HepG2 (cell line): ENCODE measurements around the gene THRA. TPM values are rescaled to one million over a fixed set of nuclear protein-coding genes. Genes with fewer than 3 reads are reported as not detected.

Experiments
- ARID2 ChIP-seq: sonication (generic); formaldehyde crosslinking; IDR thresholded peaks from 2 replicates; pipeline ENCODE4 v1.8.1; 2022; ENCODE audit warnings: mild to moderate bottlenecking, missing genetic modification reagents, borderline replicate concordance
- ATM ChIP-seq: fragments of 450-650 bp; IDR thresholded peaks from 2 replicates; pipeline ENCODE4 v1.7.1; 2017; ENCODE audit warnings: mild to moderate bottlenecking, borderline replicate concordance
- CBX1 ChIP-seq: IDR thresholded peaks from one replicate; pipeline ENCODE4 v1.6.1; 2016; ENCODE audit warnings: antibody characterized with exemption, low read depth
- FOXO1 ChIP-seq: sonication (generic); formaldehyde crosslinking; IDR thresholded peaks from 2 replicates; pipeline ENCODE4 v1.4.0; 2020; ENCODE audit warnings: missing genetic modification reagents
- HOXA5 ChIP-seq: sonication (generic); formaldehyde crosslinking; IDR thresholded peaks from 2 replicates; pipeline ENCODE4 v1.4.0; 2020; ENCODE audit warnings: missing genetic modification reagents
- IKZF5 ChIP-seq: IDR thresholded peaks from 2 replicates; pipeline ENCODE4 v1.6.1; 2018; ENCODE audit warnings: missing genetic modification reagents, mild to moderate bottlenecking, missing compliant biosample characterization
- JUNB ChIP-seq: sonication (generic); formaldehyde crosslinking; IDR thresholded peaks from 2 replicates; pipeline ENCODE4 v1.8.0; 2022; ENCODE audit warnings: missing genetic modification reagents, mild to moderate bottlenecking, borderline replicate concordance
- MED13 ChIP-seq: sonication (generic); formaldehyde crosslinking; IDR thresholded peaks from 2 replicates; pipeline ENCODE4 v1.5.0; 2020; ENCODE audit warnings: missing genetic modification reagents
- MIXL1 ChIP-seq: IDR thresholded peaks from 2 replicates; pipeline ENCODE4 v1.6.1; 2016
- MYNN ChIP-seq: sonication (generic); formaldehyde crosslinking; IDR thresholded peaks from 2 replicates; pipeline ENCODE4 v1.4.0; 2020; ENCODE audit warnings: mild to moderate bottlenecking, low read depth, missing genetic modification reagents
- PPARG ChIP-seq: conservative IDR thresholded peaks from 2 replicates; pipeline ENCODE4 v1.6.1; 2016; ENCODE audit warnings: missing biosample characterization, missing genetic modification reagents
- SKI ChIP-seq: fragments of 450-650 bp; IDR thresholded peaks from one replicate; pipeline ENCODE4 v1.6.1; 2018; ENCODE audit warnings: mild to moderate bottlenecking; ENCODE audit not compliant: partially characterized antibody
- TBX2 ChIP-seq: sonication (generic); formaldehyde crosslinking; IDR thresholded peaks from 2 replicates; pipeline ENCODE4 v1.5.0; 2020; ENCODE audit warnings: missing genetic modification reagents, mild to moderate bottlenecking, borderline replicate concordance
- TEAD3 ChIP-seq: optimal IDR thresholded peaks from 2 replicates; pipeline ENCODE3; 2016; ENCODE audit warnings: borderline replicate concordance
- TOPORS ChIP-seq: sonication (generic); formaldehyde crosslinking; IDR thresholded peaks from 2 replicates; pipeline ENCODE4 v1.8.0; 2023; ENCODE audit warnings: mild to moderate bottlenecking, missing genetic modification reagents
- ZFP36L1 ChIP-seq: sonication (generic); formaldehyde crosslinking; IDR thresholded peaks from 2 replicates; pipeline ENCODE4 v1.8.0; 2022; ENCODE audit warnings: mild to moderate bottlenecking, missing genetic modification reagents, moderate library complexity
- ZNF296 ChIP-seq: sonication (generic); formaldehyde crosslinking; conservative IDR thresholded peaks from 2 replicates; pipeline ENCODE4 v1.5.0; 2020; ENCODE audit warnings: mild to moderate bottlenecking, missing genetic modification reagents
- ZNF460 ChIP-seq: sonication (generic); formaldehyde crosslinking; IDR thresholded peaks from 2 replicates; pipeline ENCODE4 v1.5.1; 2020; ENCODE audit warnings: missing genetic modification reagents, mild to moderate bottlenecking, borderline replicate concordance
- ZNF646 ChIP-seq: sonication (generic); formaldehyde crosslinking; IDR thresholded peaks from 2 replicates; pipeline ENCODE4 v1.9.0; 2021; ENCODE audit warnings: mild to moderate bottlenecking, missing genetic modification reagents
- ZNF672 ChIP-seq: sonication (generic); formaldehyde crosslinking; IDR thresholded peaks from 2 replicates; pipeline ENCODE4 v1.8.1; 2022; ENCODE audit warnings: missing genetic modification reagents
- polyA plus RNA-seq, 8 experiments: library from polyadenylated mRNA; depleted of rRNA in 3 of 8; stranded (reverse) in 7 of 8; unstranded in 1 of 8; fragments of >200 nt; fragmentation: Illumina TruSeq in 4 of 8; extraction: Trizol in 4 of 8; gene quantifications; 2 replicates each; pipeline versions ENCODE4 v1.2.1 to v1.2.3, GENCODE V29; 2011 to 2016; ENCODE audit warnings: low read depth in 4 of 8, missing spikeins in 1 of 8, mixed read lengths in 1 of 8; ENCODE audit not compliant: insufficient read depth in 1 of 8
- total RNA-seq, 5 experiments: library from RNA; depleted of rRNA; stranded (reverse); fragments of >200 nt; fragmentation: Illumina TruSeq; extraction: Trizol; gene quantifications; 2 replicates each; pipeline ENCODE4 v1.2.3, GENCODE V29; 2016; ENCODE audit warnings: low read depth in 1 of 5
- TF ChIP-seq, protein P1 (sequence below): sonication (generic); IDR thresholded peaks from 2 replicates; pipeline ENCODE4 v1.6.1; 2016; ENCODE audit warnings: low read depth, borderline replicate concordance
- TF ChIP-seq, protein P2 (sequence below): sonication (generic); formaldehyde crosslinking; IDR thresholded peaks from 2 replicates; pipeline ENCODE4 v1.5.0; 2020; ENCODE audit warnings: missing genetic modification reagents, mild to moderate bottlenecking, borderline replicate concordance

THRA gene
- total and polyA plus RNA-seq, 2 of the 13 experiments (the other 11 are each of a cell fraction or from before 2014, with no cell fraction given), result 8.0 to 9.9 TPM

GRCh38 chr17:40100669-40101366, 38.1 kb downstream of the THRA start (continued):
- TF ChIP-seq TBX2 (peak; percentile 98), CBX1 (peak; percentile 82), ZNF296 (peak; percentile 71), HOXA5 (CRISPR knock-in tag) (peak; percentile 99), ZFP36L1 (CRISPR knock-in tag) (0 out of 2 replicates have a peak, but pooled peaks have one; percentile 65), ZNF646 (no peak; the same call in 1 of the 2 replicates), SKI (peak; percentile 99), MIXL1 (CRISPR knock-in tag) (peak; percentile 94), IKZF5 (CRISPR knock-in tag) (peak; percentile 78), JUNB (CRISPR knock-in tag) (peak; percentile 97), TOPORS (CRISPR knock-in tag) (peak; percentile 80), MED13 (CRISPR knock-in tag) (peak; percentile 94), ATM (no peak), TEAD3 (CRISPR knock-in tag) (peak; percentile 69), ZNF672 (CRISPR knock-in tag) (no peak), ARID2 (CRISPR knock-in tag) (no peak), PPARG (CRISPR knock-in tag) (peak; percentile 92), FOXO1 (peak; percentile 15), MYNN (0 out of 2 replicates have a peak, but pooled peaks have one; percentile 78), ZNF460 (CRISPR knock-in tag) (no peak)
- TF ChIP-seq, protein P1, sequence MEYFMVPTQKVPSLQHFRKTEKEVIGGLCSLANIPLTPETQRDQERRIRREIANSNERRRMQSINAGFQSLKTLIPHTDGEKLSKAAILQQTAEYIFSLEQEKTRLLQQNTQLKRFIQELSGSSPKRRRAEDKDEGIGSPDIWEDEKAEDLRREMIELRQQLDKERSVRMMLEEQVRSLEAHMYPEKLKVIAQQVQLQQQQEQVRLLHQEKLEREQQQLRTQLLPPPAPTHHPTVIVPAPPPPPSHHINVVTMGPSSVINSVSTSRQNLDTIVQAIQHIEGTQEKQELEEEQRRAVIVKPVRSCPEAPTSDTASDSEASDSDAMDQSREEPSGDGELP, result peak; percentile 54; the same call in 1 of the 2 replicates
- TF ChIP-seq, protein P2, sequence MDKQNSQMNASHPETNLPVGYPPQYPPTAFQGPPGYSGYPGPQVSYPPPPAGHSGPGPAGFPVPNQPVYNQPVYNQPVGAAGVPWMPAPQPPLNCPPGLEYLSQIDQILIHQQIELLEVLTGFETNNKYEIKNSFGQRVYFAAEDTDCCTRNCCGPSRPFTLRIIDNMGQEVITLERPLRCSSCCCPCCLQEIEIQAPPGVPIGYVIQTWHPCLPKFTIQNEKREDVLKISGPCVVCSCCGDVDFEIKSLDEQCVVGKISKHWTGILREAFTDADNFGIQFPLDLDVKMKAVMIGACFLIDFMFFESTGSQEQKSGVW (CRISPR knock-in tag), result 0 out of 2 replicates have a peak, but pooled peaks have one; percentile 87
